DND-41 (cell line): ENCODE results near the gene SLC12A6.

Experiments used
- EZH2 ChIP-seq: IDR thresholded peaks from 3 replicates; pipeline ENCODE4 v1.6.1; 2012; ENCODE audit warnings: borderline replicate concordance, low read depth, mild to moderate bottlenecking, moderate library complexity, low read length, inconsistent platforms; ENCODE audit not compliant: severe bottlenecking
- TF ChIP-seq, protein P1 (sequence below): IDR thresholded peaks from 2 replicates; pipeline ENCODE4 v1.5.1; 2012; ENCODE audit warnings: borderline replicate concordance, low read length, moderate library complexity, mild to moderate bottlenecking; ENCODE audit not compliant: poor library complexity, severe bottlenecking; ENCODE audit errors: extremely low read depth

GRCh38 chr15:34188711-34189110 is 148.9 kb downstream of the SLC12A6 start:
- TF ChIP-seq, protein P1, sequence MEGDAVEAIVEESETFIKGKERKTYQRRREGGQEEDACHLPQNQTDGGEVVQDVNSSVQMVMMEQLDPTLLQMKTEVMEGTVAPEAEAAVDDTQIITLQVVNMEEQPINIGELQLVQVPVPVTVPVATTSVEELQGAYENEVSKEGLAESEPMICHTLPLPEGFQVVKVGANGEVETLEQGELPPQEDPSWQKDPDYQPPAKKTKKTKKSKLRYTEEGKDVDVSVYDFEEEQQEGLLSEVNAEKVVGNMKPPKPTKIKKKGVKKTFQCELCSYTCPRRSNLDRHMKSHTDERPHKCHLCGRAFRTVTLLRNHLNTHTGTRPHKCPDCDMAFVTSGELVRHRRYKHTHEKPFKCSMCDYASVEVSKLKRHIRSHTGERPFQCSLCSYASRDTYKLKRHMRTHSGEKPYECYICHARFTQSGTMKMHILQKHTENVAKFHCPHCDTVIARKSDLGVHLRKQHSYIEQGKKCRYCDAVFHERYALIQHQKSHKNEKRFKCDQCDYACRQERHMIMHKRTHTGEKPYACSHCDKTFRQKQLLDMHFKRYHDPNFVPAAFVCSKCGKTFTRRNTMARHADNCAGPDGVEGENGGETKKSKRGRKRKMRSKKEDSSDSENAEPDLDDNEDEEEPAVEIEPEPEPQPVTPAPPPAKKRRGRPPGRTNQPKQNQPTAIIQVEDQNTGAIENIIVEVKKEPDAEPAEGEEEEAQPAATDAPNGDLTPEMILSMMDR, result no peak
- no peak for TF ChIP-seq EZH2
